ENCODE results near the gene TRUB1.

DNA sequence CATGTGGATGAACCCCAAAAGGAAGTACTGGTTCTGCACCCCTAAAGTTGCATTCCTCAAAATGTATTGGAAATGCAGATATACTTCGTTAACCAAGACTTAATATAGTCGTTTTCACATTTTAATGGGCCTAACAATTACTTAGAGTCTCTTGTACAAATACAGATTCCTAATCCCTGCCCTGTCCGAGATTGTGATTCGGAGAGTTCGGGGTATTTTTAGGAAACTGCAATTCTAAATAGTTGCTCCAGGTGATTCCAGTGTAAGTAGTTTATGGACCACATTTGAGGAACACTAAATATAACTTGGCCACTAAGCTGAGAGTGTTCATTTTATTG is 830 bp downstream of the TRUB1 start:
- TF ChIP-seq CTCF (conservative IDR thresholded peaks at IDR 0.05; ENCODE audit: low read depth, low read length) (no peak), RFX5 (IDR thresholded peaks at IDR 0.05; ENCODE audit: low read depth, low read length) (no peak), POLR2A (IDR thresholded peaks at IDR 0.05; ENCODE audit: low read depth, low read length) (no peak), FOS (IDR thresholded peaks at IDR 0.05; ENCODE audit: low read depth, low read length) (no peak), MAFK (IDR thresholded peaks at IDR 0.05; ENCODE audit: low read depth, low read length) (no peak), BHLHE40 (IDR thresholded peaks at IDR 0.05; ENCODE audit: low read depth, low read length) (no peak)
- TF ChIP-seq, protein P1, sequence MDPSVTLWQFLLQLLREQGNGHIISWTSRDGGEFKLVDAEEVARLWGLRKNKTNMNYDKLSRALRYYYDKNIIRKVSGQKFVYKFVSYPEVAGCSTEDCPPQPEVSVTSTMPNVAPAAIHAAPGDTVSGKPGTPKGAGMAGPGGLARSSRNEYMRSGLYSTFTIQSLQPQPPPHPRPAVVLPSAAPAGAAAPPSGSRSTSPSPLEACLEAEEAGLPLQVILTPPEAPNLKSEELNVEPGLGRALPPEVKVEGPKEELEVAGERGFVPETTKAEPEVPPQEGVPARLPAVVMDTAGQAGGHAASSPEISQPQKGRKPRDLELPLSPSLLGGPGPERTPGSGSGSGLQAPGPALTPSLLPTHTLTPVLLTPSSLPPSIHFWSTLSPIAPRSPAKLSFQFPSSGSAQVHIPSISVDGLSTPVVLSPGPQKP (IDR thresholded peaks at IDR 0.05; ENCODE audit: borderline replicate concordance, low read depth, low read length), result no peak
